ENCODE measurements around the gene AJUBA.
A peak's percentile ranks its signal among the peaks of the same experiment; 100 is the strongest.

Gene AJUBA

DNA sequence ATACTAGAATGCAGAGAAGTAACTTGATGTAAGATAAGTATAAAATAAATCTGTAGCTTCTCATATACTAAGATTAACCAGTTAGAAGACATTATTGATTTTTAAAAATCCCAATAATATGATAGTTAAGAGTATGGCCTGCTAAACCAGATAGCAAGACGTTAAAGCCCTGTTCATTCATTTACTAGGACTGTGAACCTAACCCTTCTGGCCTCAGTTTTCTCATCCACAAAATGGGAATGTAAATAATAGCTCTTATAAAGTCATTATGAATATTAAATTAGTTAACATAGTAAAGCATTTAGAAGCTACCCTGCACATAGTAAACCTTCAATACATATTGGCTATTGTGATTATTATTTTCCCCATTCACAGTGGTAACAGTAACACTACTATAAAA is 47.2 kb downstream of the AJUBA start:
- no peak for DNase-seq (ENCODE audit: low read depth)

DNA sequence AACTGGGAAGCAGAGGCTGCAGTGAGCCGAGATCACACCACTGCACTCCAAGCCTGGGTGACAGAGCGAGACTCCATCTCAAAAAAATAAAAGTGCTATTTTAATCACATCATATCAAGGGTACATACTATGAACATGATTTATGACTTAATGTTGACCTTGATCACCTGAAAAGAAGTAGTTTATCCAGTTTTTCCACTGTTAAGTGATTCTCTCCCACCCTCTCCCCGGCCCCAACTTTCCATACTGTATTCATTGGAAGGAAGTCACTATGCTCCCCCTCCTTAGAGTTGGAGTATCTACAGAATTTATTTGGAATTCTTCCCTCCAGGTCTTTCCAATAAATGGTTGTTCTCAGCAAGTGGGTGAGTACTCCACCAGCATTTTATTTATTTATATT is 50.2 kb downstream of the AJUBA start:
- no peak for DNase-seq (ENCODE audit: low read depth)

DNA sequence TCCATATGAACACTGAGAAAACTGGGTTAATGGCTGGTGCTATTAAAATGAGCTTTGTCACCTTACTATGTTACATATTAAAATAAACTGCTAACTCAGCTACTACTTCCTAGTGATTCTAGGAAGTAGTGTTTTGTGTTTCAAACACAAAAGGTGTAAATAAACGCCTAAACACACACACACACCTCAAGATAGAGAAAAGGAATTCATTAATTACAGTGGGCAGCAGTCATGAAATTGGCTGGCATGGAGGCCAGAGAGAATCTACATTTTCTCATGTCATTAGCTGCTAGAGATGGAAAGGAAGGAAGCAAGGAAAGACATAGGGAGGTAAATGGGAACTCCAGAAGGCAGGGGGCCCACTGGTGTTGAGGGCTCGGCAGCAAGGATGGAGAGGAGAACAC is 52.4 kb downstream of the AJUBA start:
- DNase-seq (ENCODE audit: low read depth) = no peak

DNA sequence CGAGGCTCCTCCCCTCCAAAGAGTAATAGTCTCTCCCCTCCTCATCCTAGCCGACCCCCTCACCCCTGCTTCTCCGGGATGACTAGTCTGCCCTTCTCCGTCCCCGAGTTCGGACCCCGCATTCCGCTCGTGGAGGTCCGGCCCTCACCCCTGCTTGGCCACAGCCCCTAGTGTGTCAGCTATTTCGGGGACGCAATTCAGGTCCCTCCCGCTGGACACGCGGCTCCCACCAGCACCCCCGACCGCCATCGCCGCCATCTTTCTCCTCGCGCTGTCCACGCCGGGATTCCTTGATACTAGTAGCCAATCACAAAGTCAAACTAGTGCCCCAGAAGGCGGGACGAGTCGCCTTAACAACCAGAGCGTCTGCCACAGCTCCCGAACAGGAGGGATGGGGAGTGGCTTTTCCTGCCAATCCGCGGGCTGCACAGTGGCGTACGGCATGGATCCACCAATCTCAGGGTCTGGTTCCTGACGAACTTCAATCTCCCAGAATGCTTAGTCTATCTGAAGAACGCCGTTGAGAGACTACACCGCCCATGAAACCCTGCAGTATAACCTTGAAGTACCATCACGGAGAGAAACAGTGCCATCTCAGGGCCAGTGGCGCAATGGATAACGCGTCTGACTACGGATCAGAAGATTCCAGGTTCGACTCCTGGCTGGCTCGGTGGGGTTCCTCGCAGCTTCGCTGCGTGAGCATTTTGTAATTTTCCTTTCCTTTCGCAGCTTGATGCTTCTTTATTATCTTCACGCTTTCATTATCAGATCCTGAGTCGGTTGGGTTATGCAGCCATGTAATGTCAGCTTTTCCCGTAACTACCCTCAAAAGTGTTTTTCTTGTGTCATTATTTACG is 53.0 kb downstream of the AJUBA start, which contains the start of gene PRMT5:
PRMT5 (minus strand) TSS at position 273 of the 857 bp plus-strand sequence; CDS start at position 258, 15 bp downstream.
- DNase-seq (ENCODE audit: low read depth) = peak; percentile 94

DNA sequence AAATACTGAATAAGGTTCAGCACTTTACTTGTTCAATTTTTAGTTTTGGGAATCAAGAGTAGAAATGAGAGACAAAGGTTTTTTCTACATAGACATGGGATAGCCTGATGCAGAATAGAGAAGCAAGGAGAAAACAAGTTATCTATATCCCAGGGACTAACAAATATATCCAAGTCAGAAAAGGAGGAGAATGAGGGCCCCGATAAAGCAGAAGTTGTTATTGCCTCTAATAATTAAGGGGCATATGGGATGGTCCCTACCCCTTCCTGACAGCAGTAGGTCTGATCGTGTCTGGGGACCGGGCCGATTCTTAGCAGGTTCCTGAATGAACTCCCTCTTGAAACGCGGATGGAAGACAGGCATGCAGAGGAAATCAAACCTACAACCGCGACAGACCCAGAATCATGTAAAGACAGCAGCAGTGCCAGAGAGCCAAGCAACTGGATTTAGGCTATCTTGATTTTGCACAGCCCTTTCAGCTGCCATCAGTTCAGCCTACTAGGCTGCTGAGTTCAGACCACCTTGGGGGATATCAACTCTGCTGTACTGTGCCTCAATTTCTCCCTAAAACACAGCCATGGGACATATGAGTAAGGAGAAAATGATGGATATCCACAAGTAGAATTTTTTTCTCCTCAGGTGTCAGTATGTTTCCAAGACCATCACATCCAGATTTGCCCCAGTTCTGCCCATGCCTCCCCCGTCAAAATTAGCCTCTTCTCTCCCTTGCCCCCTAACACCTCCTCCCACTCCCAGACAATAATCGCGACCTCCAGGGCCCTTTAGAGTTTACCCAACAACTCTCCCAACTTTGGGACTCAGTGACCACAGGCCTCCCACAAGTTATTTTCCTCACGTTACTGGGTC is 53.9 kb downstream of the AJUBA start:
- no peak for DNase-seq (ENCODE audit: low read depth)

DNA sequence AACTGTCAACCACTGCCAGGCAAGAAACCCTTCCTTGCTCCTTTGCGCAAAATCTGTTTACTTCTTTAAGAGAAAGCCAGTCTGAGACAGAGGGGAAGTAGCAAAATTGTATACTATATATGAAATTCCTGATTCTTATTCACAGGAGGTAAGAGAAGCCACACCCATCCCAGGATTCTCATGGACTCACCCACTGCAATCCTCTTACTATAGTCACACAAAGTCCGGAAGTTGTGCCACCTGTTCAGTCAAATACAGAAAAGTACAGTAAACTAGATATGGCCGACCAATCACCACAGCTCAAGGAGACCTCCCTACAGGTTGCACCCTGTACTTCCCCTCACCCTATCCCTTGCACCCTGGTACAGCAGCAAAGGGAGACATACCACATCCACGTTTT is 56.0 kb downstream of the AJUBA start:
- no peak for DNase-seq (ENCODE audit: low read depth)

DNA sequence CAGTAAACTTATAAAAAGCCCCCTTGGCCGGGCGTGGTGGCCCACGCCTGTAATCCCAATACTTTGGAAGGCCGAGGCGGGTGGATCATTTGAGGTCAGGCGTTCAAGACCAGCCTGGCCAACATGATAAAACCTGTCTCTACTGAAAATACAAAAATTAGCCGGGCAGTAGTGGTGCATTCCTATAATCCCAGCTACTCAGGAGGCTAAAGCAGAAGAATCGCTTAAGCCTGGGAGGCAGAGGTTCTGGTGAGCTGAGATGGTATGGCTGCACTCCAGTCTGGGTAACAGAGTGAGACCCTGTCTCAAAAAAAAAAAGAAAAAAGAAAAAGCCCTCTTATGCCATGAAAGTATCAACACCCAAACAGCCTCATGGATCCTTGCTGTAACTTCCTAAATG is 56.8 kb downstream of the AJUBA start:
- no peak for DNase-seq (ENCODE audit: low read depth)

DNA sequence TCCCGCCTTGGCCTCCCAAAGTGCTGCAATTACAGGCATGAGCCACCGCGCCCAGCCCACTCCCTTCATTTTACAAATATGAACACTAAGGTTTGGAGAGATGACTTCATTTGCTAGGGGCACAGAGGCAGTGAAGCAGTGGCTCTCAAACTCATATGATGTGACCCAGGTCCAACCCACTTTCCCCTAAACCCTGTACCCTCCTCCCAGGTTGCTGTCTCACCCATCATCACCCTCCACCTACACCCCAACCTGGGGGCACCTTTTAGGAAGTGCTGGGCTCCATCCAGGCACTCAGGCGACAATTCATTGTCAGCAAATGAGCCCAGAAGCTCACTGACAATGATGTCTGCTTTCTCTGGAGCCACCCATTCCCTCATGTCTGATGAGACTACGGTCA is 58.6 kb downstream of the AJUBA start:
- DNase-seq (ENCODE audit: low read depth) = no peak

DNA sequence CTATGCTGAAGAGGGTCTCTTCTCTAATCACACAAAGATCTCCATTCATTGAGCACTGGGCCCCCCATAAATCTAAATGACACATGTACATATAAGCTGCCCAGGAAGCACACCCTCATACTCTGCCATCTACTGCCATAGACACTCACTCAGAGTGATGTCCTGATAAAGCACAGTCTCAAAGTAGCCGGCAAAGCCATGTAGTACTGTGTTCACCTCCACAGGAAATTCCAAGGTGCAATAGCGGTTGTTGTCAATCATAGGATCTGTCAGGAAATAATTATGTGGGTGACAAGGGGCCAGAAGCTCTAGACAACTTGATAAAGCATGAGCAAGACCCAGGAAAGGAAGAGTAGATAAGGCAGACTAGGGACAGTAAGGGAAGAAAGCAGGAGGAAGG is 60.1 kb downstream of the AJUBA start:
- DNase-seq (ENCODE audit: low read depth) = no peak

All from activated T-helper 9 cell treated with anti-CD3 and anti-CD28 coated beads, Interleukin-2, amount 50 U/mL, for 16 hours (primary cell).